GM12872 (cell line): ENCODE measurements around the gene RAP1B.

Experiments
- CTCF ChIP-seq: IDR thresholded peaks from 3 replicates; pipeline ENCODE4 v1.5.1; 2011; ENCODE audit warnings: low read depth, mild to moderate bottlenecking, low read length, moderate library complexity; ENCODE audit not compliant: insufficient read depth

RAP1B gene

DNA sequence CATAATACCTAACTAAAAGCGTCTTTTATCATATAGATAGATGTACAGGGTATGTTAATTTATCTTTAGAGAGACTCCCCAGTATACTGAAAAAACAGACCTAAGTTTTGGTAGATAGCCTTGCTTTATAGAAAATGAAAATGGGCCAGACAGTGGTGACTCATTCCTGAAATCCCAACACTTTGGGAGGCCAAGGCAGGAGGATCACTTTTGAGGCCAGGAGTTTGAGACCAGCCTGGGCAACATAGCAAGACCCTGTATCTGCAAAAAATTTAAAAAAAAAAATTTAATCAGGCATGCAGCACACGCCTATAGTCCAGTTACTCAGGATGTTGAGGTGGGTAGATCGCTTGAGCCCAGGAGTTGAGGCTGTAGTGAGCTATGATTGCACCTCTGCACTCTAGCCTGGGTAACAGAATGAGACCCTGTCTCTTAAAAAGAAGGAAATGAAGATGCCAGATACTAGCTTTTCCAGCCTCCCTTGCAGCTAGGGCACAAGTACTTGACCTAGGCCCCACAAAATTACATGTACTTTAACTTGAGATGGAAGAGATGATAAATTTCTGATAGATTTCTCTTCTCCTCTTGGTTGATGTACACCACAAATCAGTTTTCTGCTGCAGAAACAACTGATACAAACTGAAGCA lies 17.1 kb downstream of the RAP1B start:
- TF ChIP-seq CTCF = no peak

DNA sequence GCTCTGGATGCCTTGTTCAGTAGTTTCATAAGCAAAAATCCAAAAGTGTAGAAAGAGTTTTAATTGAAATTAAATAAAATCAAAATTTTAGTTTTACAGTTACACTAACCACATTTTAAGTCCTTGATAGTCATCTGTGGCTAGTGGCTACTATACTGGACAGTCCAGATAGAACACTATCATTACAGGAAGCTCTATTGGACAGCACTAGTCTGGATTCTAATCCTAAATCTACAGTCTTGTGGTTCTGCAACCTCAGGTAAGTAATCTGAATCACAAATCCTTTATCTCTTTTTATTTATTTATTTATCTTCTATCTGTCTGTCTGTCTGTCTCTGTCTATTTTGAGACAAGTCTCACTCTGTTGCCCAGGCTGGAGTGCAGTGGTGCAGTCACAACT lies 18.0 kb downstream of the RAP1B start:
- TF ChIP-seq CTCF = no peak

DNA sequence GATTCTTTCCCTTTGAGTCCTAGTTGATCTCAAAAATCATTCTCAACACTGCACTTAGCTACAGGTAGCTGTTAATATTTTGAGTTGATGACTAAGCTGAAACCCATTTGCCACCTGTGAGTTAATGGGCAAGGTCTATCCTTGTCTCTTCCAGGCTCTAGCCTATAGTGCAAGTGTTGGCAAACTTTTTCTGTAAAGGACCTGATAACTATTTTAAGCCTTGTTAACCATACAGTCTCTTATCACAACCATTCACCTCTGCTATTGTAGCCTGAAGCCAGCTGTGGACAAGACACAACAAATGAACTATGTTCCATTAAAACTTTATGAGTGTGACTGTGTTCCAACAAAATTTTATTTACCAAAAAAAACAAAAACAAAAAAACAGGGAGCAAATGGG lies 19.4 kb downstream of the RAP1B start:
- no peak for TF ChIP-seq CTCF

GRCh38 chr12:68630598-68630997 lies 19.9 kb downstream of the RAP1B start:
- no peak for TF ChIP-seq CTCF

DNA sequence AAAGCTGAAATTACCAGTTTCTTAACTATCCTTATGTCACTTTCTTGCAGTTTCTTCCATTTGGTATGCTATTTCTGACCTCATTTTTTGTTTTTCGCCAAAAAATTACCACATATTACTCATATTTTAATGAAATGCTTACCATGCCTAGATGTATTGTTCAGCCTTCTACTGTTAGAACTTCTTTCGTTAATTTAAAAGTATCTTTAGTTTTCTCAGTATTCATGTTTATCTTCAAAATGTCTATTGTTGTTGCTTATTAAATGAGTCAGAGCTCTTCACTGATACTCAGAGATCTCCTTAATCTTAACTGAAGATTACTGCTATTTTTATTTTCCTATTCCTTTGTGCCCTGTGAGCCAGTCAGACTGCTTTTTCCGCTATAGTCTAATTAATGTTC lies 20.5 kb downstream of the RAP1B start:
- no peak for TF ChIP-seq CTCF

- TF ChIP-seq CTCF = no peak
These were observed 21.8 kb downstream of the RAP1B start for GRCh38 chr12:68632486-68632885.

DNA sequence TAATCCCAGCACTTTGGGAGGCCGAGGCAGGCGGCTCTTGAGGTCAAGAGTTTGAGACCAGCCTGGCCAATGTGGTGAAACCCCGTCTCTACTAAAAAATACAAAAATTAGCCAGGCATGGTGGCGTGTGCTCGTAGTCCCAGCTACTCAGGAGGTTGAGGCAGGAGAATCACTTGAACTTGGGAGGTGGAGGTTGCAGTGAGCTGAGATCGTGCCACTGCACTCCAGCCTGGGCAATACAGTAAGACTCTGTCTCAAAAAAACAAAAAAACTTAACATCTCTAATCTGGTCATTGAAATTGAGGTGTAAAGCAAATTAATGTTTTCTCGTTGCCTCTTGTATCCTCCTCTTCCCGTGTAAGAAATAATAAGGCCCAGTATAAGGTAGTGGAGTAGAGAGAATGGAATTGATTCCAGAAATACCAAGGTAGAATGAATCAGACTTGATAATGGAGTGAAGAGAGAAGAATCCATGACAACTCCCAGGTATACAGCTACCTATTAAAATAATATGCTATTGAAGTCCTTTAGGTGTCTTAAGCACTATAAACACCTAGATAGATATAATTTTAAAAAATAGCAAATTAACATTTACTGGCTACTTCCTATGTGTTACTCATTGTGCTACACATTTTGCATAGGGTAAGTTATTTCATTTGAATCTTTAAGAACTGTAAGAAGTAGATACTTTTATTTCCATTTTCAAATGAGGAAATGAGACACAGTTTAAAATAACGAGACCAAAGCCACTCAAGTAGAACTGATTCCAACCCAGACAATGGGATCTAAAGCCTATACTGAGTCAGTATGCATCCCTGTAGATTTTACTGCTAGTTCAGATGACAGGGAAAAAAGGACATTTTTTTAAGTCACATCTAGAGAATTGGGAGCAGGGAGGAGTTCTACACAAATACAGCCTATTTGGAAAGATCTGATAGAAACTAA lies 23.2 kb downstream of the RAP1B start:
- TF ChIP-seq CTCF = no peak
